IPS-NIHi11 (cell line): ENCODE results near the gene ARL6IP5.
A peak's percentile ranks its signal among the peaks of the same experiment; 100 is the strongest.

ENCODE experiments used
- DNase-seq: peaks from one replicate; pipeline ENCODE4 v3.0.0; 2012; ENCODE audit warnings: mixed read lengths, low spot score

ARL6IP5 gene

GRCh38 chr3:69116897-69117296 is 32.2 kb downstream of the ARL6IP5 start:
- peak; percentile 31 for DNase-seq

- no peak for DNase-seq
Observed at GRCh38 chr3:69118555-69118954, 33.8 kb downstream of the ARL6IP5 start.

DNA sequence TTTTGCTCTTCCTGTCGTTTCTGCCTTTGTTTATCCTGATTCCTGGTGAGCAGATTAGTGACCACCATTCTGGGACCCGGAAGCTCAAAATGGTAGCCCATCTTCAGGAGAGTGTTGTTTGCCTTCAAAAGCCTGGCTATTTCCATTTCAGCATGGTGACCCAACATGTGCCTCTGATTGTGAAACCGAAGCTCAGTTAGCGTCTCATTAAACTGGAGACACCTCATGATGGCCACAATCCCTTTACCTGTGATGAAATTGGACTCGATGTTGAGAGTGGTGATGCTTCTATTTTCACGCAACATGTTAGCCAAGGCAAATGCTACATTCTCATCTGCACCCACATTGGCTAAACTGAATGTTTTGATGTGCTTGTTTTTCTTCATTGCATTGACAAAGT is 34.4 kb downstream of the ARL6IP5 start:
- no peak for DNase-seq

DNA sequence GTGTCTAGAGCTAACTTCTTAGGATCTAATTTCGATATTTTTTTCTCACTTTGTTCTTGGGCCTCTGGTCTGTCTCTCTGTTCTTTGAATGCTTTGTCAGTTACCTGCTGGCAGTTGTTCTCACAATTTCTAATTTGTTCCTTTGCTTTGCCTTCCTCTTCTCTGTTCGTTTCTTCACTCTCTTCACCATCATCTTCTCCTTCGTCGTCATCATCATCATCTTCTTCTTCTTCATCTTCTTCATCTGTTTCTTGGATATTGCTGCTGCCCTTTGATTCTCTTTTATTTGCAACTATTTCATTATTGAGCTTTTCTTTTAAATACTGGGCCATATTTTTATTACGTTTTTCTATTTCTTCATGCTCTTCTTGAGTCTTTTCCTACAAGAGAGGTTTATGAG is 34.9 kb downstream of the ARL6IP5 start:
- DNase-seq, result no peak

DNA sequence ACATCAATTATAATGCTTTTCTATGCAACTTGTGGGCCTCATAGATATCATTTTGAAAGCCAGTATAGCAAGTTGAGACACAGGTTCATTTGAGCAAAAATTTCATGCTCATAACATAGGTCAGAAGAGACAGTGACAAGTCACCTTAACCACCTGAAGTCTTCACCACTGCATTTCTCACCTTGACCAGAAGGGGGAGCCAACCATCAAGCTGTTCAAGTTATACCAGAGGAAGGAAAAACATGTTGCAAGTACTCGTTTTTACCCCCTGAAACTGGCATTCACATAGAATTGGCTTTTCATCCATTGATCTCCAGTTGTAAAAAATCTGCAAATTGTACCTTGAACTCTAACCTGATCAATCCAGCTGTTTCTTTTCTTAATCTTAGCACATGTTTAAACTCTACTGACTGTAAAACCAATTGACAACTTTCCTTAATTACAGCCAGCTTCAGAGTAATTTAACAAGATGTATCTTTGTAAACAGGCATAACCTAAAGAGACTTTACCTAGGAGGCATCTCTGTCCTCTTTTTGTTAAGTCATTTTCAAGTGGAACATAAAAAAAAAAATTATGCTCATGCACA is 36.2 kb downstream of the ARL6IP5 start:
- DNase-seq, result peak; percentile 72

DNA sequence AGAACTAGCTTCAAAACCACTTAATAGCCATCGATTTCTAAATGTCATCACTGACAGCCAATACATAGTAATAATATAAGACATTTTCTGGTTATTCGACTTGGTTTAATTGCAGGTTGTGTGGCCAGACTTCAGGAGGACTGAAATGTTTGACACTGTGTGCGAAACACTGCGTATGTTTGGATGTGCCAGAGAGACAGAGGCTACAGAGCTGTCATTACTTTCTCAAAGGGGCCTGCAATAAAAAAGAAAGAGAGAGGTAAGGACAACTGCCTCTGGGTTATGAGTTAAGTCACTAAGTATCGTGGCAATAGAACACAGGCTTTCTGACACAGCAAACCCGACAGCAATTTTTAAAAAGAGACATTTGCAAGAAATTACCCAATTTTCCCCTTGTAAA is 36.8 kb downstream of the ARL6IP5 start:
- DNase-seq, result no peak

- DNase-seq, result no peak
Observed at GRCh38 chr3:69121950-69122349, 37.2 kb downstream of the ARL6IP5 start.

- no peak for DNase-seq
Observed at GRCh38 chr3:69122403-69122802, 37.7 kb downstream of the ARL6IP5 start, which contains the start of gene LMOD3. Gene LMOD3, minus strand, starts transcription at chr3:69122595. Its CDS starts 209 bp downstream, at chr3:69122386.

DNA sequence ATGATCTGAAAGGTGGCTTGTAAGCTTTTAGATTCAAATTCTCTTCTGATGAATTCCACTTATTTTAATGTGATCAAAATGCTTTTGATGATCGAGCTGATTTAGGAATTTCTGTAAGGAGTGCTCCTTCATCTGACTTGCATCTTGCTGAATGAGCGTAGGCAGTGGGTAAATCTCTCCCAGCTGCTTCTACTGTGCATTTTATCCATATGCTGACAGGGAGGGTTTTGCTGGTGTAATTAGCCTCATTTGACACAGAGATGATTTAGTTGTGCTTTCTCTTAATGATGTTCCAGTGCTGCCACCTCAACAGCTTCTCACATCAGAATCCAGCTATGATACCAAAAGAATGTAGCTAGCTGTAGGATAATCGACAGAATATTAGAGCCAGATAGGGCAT is 41.5 kb downstream of the ARL6IP5 start:
- no peak for DNase-seq

DNA sequence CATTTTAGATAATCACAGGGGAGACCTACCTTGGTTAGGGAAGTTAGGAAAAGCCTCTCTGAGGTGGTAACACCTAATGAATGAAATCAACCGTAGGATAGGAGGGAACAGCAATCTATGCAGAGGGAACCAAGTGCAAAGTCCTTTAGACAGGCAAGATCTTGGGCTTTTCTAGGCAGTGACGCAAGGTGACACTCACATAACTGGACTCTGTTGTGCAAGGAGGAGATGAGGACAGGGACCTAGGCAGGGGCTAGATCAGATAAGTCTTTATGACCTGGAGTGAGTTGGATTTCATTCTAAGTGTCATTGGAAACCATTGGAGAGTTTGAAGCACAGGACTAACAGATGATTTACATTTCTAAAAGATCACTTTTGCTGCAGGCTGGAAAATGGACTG is 42.3 kb downstream of the ARL6IP5 start:
- no peak for DNase-seq

- DNase-seq, result no peak
Observed at GRCh38 chr3:69128509-69128908, 43.8 kb downstream of the ARL6IP5 start.

DNA sequence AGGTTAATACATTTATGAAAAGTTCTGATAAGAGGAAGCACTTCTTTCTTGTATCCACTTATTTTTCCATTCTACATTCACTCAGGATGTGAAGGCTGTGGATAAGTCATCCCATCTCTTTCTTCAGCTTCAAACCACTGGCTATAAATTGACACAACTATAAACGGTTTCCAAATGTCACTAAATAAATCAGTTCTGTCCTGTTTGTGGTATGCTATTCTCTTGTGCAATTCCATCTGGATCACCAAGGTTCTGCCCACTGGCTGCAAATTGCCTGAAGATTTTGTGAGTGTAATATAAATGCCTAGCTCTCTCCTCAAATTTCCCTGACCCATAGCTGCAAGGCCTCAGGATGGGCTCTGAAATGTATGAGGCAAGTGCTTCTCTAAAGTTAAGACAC is 44.8 kb downstream of the ARL6IP5 start:
- DNase-seq, result no peak

DNA sequence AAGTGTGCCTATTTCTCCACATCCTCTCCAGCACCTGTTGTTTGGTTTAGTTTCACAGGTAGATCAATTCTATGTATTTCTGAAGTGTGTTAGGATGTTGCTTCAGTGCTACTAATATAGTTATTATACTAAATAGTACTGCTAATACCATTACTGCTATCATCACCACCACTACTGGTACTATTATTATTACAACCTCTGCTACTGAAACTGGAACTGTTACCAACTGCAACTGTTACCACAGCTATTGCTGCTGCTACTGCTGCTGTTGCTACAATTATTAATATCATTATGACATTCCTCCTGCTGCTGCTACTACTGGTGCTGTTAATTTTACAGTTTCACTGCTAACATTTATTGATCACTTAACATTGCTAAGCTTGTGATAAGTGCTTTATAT is 46.0 kb downstream of the ARL6IP5 start:
- DNase-seq, result no peak

DNA sequence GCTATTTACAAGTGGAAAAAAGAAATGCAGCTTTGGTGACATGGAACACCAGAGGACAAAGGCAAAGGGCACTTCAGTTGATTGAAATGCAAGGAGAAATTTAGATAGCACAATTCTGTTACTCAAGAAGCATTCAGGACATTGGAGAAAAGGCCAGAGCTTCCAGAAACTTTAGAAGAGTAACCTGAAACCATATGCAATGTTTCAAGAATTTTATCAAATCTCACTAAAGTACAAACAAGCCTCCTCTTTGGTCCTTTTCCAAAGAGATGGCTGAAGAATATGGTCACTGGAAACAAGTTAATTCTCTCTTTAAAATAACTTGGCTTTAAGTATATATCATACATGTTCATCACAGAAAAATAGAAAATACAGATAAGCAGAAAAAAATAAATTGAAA is 52.3 kb downstream of the ARL6IP5 start:
- no peak for DNase-seq

- DNase-seq, result no peak
Observed at GRCh38 chr3:69137412-69137811, 52.7 kb downstream of the ARL6IP5 start.

DNA sequence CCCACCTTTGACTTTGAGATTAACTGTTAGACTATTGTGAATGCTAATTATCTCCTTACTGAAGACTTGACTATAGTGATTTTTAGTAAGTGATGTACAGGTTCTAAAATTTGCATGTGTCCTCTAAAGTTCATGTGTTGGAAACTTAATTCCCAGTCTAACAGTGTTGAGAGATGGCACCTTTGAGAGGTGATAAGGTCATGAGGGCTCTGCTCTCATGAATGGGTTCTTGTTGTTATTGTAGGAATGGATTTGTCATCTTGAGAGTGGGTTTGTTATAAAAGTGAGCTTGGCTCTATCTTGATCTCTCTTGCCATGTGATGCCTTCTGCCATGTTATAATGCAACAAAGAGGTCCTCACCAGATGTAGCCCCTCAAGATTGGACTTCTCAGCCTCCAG is 56.6 kb downstream of the ARL6IP5 start:
- DNase-seq, result no peak

DNA sequence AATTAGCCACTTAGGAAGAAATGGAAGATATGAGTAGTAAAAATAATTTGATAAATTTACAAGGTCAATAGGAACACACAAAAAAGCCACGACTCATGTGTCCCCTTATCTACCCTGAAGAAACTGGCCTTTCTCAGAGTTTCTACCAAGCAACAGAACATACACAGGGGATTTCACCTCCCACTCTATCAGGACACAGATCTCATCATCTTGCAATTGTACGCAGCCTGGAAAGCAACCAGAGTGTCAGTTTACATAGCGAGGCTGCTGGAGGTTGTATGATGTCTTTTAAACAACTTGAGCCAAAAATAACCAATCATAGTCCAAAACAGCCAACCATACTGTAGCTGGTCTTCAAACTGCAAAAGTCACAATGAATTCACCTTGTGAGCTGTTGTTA is 57.4 kb downstream of the ARL6IP5 start:
- no peak for DNase-seq

DNA sequence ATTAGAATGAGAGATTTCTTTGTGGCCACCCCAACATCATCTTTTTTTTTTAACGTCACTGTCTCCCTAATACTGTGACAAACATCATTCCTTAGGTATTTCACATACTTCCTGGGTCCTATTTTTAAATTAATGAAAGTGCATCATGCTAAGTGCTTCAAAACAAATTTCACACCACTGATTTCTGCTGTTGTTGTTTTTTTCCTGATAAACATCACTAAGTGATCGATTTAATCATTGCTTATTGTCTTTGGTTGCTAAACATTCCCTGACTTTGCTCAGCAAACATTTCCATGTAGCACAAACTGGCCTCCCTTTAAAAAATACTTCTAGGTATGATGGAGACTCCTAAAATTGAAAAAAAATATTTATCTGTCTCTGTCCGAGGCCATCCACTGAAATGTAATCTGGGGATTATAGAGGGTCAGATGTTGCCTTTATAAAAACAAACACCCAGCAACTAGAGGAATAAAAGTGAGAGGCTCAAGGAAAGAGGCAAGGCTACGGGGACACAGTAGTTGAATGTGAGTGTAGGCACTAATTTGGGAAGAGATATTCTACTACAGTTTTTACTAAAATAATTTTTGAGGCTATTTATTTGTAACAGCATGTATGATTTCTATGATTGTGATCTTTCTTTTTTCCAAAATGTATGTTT is 58.2 kb downstream of the ARL6IP5 start:
- no peak for DNase-seq

DNA sequence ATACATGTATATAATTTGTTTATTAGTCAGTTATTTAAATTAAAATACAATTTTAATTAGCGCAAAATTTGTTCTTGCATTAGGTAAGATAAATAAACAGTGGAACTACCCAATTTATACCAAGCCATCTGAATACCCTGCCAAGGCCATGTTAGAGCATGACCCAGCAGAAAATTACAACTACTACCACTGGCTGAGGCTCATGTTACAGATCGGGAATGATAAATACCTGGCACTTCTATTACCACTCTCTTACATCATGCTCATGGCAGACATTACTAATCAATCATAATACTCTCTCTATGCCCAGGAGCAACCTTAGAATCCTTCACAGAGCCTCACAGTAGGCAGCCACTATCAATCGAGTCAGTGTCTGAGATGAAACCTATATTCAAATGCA is 58.9 kb downstream of the ARL6IP5 start:
- peak; percentile 29 for DNase-seq

DNA sequence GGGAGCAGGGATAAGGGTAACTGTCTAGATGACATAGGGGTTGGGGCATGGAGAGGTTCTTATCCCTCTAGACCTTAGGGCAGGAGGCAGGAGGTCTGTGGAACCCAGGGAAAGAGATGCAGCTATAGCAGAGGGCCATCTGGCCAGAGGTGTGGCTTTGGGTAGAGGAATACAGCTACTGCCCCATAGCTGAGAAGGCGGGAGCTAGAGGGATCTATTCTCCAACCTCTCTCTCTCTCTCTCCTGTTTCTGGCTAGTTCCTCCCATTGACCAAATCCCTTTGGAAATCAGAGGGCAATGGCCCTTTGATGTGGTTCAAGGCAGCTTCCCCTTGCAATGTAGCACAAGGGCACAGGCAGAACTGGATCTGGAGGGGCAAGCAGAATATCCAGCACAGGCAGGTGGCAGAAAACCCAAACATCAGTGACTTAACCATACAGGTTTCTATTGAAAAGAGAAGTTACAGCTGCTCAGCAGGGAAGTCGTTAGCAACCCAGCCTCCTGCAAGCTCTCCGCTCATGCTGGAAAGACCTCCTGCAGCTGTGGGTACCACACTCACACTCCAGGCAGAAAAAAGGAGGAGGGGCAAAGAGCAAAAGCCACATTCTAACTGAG is 60.0 kb downstream of the ARL6IP5 start:
- peak; percentile 48 for DNase-seq

DNA sequence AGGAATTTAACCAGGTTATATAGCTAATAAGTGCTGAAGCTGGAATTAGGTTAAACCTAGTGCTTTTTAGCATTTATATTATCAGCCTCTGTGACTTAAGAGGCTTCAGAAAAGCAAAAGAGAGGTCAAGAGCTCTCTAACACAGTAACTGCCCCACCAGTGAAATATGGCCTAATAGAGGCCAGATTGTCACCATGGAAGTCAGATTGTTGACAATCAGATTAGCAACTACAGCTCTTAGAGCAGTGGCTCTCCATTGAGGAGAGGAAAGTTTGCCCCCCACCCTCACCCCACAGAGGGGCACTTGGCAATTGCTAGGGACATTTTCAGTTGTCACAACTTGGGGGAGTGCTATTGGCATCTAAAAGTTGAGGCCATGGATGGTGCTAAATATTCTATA is 61.0 kb downstream of the ARL6IP5 start:
- no peak for DNase-seq

GRCh38 chr3:69149586-69149985 is 64.8 kb downstream of the ARL6IP5 start:
- DNase-seq, result no peak
